NCI-H510A treated with DMSO at 0.1 percent for 48 hours (cell line): Measurements from ENCODE around the gene SLC5A2.
"Not testable (repeated sequence)": the region's sequence is repeated elsewhere in the genome, so short reads cannot be mapped to it uniquely, and the experiment has no call there.

Experiments
- DNase-seq: peaks from one replicate; lab custom pipeline; 2025; lab: John Stamatoyannopoulos, UW

SLC5A2 gene

GRCh38 chr16:31475946-31476302 is 7.0 kb upstream of the SLC5A2 start:
- DNase-seq = peak; percentile 35

- DNase-seq = peak; percentile 95
These were observed 6.4 kb upstream of the SLC5A2 start for GRCh38 chr16:31476303-31477219.

- DNase-seq = peak; percentile 66
These were observed 5.4 kb upstream of the SLC5A2 start for GRCh38 chr16:31477220-31478216.

- no peak for DNase-seq
These were observed 4.0 kb upstream of the SLC5A2 start for GRCh38 chr16:31478956-31479355.

GRCh38 chr16:31479751-31480150 is 3.2 kb upstream of the SLC5A2 start:
- no peak for DNase-seq

GRCh38 chr16:31480851-31481536 is 1.9 kb upstream of the SLC5A2 start:
- peak; percentile 10 for DNase-seq

GRCh38 chr16:31484048-31484447 is 1.1 kb downstream of the SLC5A2 start:
- not testable (repeated sequence) for DNase-seq

- DNase-seq = no peak
These were observed 1.7 kb downstream of the SLC5A2 start for GRCh38 chr16:31484491-31485171.

GRCh38 chr16:31485571-31485970 is 2.6 kb downstream of the SLC5A2 start:
- no peak for DNase-seq

GRCh38 chr16:31486045-31486444 is 3.1 kb downstream of the SLC5A2 start:
- DNase-seq = no peak

- DNase-seq = no peak
These were observed 4.3 kb downstream of the SLC5A2 start for GRCh38 chr16:31487071-31487719.

GRCh38 chr16:31487720-31488467 is 5.0 kb downstream of the SLC5A2 start:
- peak; percentile 96 for DNase-seq

GRCh38 chr16:31488468-31489297 is 5.8 kb downstream of the SLC5A2 start:
- DNase-seq = peak; percentile 32

- DNase-seq = no peak
These were observed 6.3 kb downstream of the SLC5A2 start for GRCh38 chr16:31489298-31489564.

- DNase-seq = no peak
These were observed 7.0 kb downstream of the SLC5A2 start for GRCh38 chr16:31489616-31490584.

GRCh38 chr16:31491778-31492418 is 9.0 kb downstream of the SLC5A2 start:
- DNase-seq = no peak

GRCh38 chr16:31493506-31494125 is 10.7 kb downstream of the SLC5A2 start:
- no peak for DNase-seq
